GM23248 (cell line): Measurements from ENCODE around the gene TOP3B. TPM values are rescaled to one million over a fixed set of nuclear protein-coding genes. Genes with fewer than 3 reads are reported as not detected.

Experiments used
- DNase-seq: peaks from one replicate; pipeline ENCODE4 v3.0.0-alpha.2; 2015
- H2AFZ ChIP-seq: fragments of 200-600 bp; sonication (generic); 2 replicates; pipeline ENCODE4 v1.6.1; 2016; ENCODE audit warnings: antibody characterized with exemption
- H3F3A ChIP-seq: fragments of 200-600 bp; sonication (generic); 2 replicates; pipeline ENCODE4 v1.6.1; 2016; ENCODE audit warnings: mild to moderate bottlenecking, antibody characterized with exemption, mixed run types; ENCODE audit not compliant: insufficient read depth
- H3K27ac ChIP-seq: fragments of 200-600 bp; sonication (generic); 2 replicates; pipeline ENCODE4 v1.5.1; 2016; ENCODE audit warnings: mild to moderate bottlenecking
- H3K27me3 ChIP-seq: fragments of 200-600 bp; sonication (generic); replicated peaks from 2 replicates; pipeline ENCODE4 v1.6.1; 2016; ENCODE audit warnings: mild to moderate bottlenecking; ENCODE audit not compliant: insufficient read depth
- H3K36me3 ChIP-seq: fragments of 200-600 bp; sonication (generic); 2 replicates; pipeline ENCODE4 v1.6.1; 2016; ENCODE audit warnings: low read depth, mild to moderate bottlenecking
- H3K4me1 ChIP-seq: fragments of 200-600 bp; sonication (generic); 2 replicates; pipeline ENCODE4 v1.6.1; 2016; ENCODE audit warnings: mild to moderate bottlenecking; ENCODE audit not compliant: insufficient read depth
- H3K4me2 ChIP-seq: fragments of 200-600 bp; sonication (generic); one replicate; pipeline ENCODE4 v1.6.1; 2016; ENCODE audit warnings: mild to moderate bottlenecking; ENCODE audit not compliant: unreplicated experiment
- H3K4me3 ChIP-seq: fragments of 200-600 bp; sonication (generic); 2 replicates; pipeline ENCODE4 v1.5.1; 2016; ENCODE audit warnings: mild to moderate bottlenecking
- H3K79me2 ChIP-seq: fragments of 200-600 bp; sonication (generic); 2 replicates; pipeline ENCODE4 v1.6.1; 2016; ENCODE audit warnings: mild to moderate bottlenecking; ENCODE audit not compliant: insufficient read depth
- H3K9ac ChIP-seq: fragments of 200-600 bp; sonication (generic); 2 replicates; pipeline ENCODE4 v1.6.1; 2016; ENCODE audit warnings: mild to moderate bottlenecking
- H3K9me2 ChIP-seq: fragments of 200-600 bp; sonication (generic); 2 replicates; pipeline ENCODE4 v1.6.1; 2016; ENCODE audit warnings: mixed run types, mild to moderate bottlenecking, moderate library complexity; ENCODE audit not compliant: insufficient read depth
- H3K9me3 ChIP-seq: fragments of 200-600 bp; sonication (generic); one replicate; pipeline ENCODE4 v1.6.1; 2017; ENCODE audit warnings: low read depth
- H4K20me1 ChIP-seq: fragments of 200-600 bp; sonication (generic); 2 replicates; pipeline ENCODE4 v1.6.0; 2016; ENCODE audit not compliant: insufficient read depth
- EZH2 ChIP-seq: fragments of 200-600 bp; sonication (generic); IDR thresholded peaks from 2 replicates; pipeline ENCODE4 v1.6.1; 2018; ENCODE audit warnings: antibody characterized with exemption, mild to moderate bottlenecking; ENCODE audit not compliant: insufficient read depth, poor library complexity, severe bottlenecking
- EZH2phosphoT487 ChIP-seq: fragments of 200-600 bp; sonication (generic); IDR thresholded peaks from 2 replicates; pipeline ENCODE4 v1.6.1; 2018; ENCODE audit warnings: antibody characterized with exemption, moderate library complexity, mild to moderate bottlenecking, low read depth; ENCODE audit not compliant: insufficient read depth
- WGBS, 2 experiments: methylation state at CpG; one replicate each; pipeline ENCODE4 v1.1.6; 2015 to 2017; ENCODE audit warnings: low lambda C conversion rate in 2 of 2, low coverage in 1 of 2; ENCODE audit errors: missing lambda C conversion rate in 2 of 2; 5-methylcytosine and 5-hydroxymethylcytosine counted together
- in situ Hi-C: fragments of 300-500 bp; cut with MboI; formaldehyde crosslinking; loops from 2 replicates; pipeline ENCODE4 v1.15.0; 2020
- polyA plus RNA-seq: library from polyadenylated mRNA; unstranded; fragments of >200 nt; fragmentation: Nextera tagmentation; extraction: Ambion mirVana; gene quantifications from 2 replicates; pipeline ENCODE4 v1.2.1, GENCODE V29; 2016
- total RNA-seq: library from RNA; depleted of rRNA; stranded (reverse); fragments of >200 nt; shearing (Covaris generic); gene quantifications from 2 replicates; pipeline ENCODE4 v1.2.3, GENCODE V29; 2014

Gene TOP3B
- total and polyA plus RNA-seq, 2 experiments from 2014 or later: 11.6 to 16.0 TPM

DNA sequence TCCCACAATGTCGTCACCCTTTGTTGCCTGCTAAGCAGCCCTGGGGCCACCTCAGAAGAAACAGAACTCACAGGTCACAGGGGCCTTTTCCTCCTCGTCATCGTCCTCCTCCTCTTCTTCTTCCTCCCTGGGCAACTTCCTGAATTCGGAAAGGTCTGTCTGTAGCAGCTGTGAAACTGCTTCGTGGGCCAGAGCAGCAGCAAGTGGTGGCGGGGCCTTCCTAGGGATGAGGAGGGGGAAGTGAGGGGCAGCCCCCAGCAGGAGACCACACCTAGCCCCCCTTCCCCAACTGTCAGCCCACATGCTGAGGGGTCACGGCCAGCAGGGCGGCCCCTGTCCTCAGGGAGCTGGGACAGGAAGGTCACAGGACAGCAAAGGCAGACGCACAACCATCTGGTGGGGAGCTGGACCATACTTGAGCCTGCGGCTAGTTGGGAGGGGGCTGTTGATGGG is 43.1 kb downstream of the TOP3B start:
- Histone ChIP-seq H3K9me2 (no peaks in the 10 kb centered on the region), H3K27me3 (no peaks in the 10 kb centered on the region), H3K36me3 (no peaks in the 10 kb centered on the region; the same call in 1 of the 2 replicates), H3K9me3 (no peaks in the 10 kb centered on the region), H3K4me3 (no peak overlapping the region), H4K20me1 (no peaks in the 10 kb centered on the region), H3K4me2 (no peak overlapping the region), H3K4me1 (peaks cover 46% of the 10 kb centered on the region), H3K9ac (no peak overlapping the region), H3K79me2 (peaks cover 42% of the 10 kb centered on the region), H3F3A (peaks cover 53% of the 10 kb centered on the region), H2AFZ (no peak overlapping the region), H3K27ac (peak overlapping the region; percentile 98; the same call in 1 of the 2 replicates)
- TF ChIP-seq EZH2phosphoT487 (no peak), EZH2 (no peak)
- WGBS, 2 experiments: 82 to 86% methylated on average over 10 of the region's 10 CpGs
- DNase-seq: no peak
- in situ Hi-C loops: no loop called here

DNA sequence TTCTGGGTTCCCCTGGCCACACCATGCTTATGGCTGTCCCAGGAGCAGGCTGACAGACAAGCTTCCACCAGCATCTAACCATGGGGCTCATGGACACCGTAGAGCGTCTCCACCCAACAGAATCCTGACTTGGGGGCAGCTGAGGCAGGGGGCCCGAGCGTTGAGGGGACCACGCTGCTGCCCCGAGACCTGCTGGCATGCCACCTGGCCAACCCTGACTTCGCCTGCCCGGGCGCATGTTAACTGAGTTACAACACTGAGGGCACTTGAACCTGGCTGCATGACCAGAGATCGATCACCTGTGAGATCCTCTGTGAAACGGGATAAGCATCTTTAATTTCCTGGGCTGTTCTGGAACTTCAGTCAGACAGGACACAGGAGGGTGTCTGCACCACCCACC is 43.7 kb downstream of the TOP3B start:
- H3K9ac ChIP-seq: peak overlapping the region; percentile 96
- H3K4me1 ChIP-seq: peaks cover 46% of the 10 kb centered on the region
- H3K4me2 ChIP-seq: peak overlapping the region; percentile 96
- no peaks in the 10 kb centered on the region; the same call in 1 of the 2 replicates for H3K36me3 ChIP-seq
- 78 to 79% methylated on average over 11 of the region's 11 CpGs for WGBS, 2 experiments
- H3F3A ChIP-seq: peaks cover 53% of the 10 kb centered on the region
- no peak for TF ChIP-seq EZH2phosphoT487
- TF ChIP-seq EZH2: no peak
- peak overlapping the region; percentile 98 for H2AFZ ChIP-seq
- H3K9me2 ChIP-seq: no peaks in the 10 kb centered on the region
- H3K27me3 ChIP-seq: no peaks in the 10 kb centered on the region
- peak overlapping the region; percentile 80 for H3K4me3 ChIP-seq
- DNase-seq: no peak
- in situ Hi-C loops: no loop called here
- H3K27ac ChIP-seq: peak overlapping the region; percentile 98
- peaks cover 48% of the 10 kb centered on the region for H3K79me2 ChIP-seq
- H3K9me3 ChIP-seq: no peaks in the 10 kb centered on the region
- no peaks in the 10 kb centered on the region for H4K20me1 ChIP-seq

DNA sequence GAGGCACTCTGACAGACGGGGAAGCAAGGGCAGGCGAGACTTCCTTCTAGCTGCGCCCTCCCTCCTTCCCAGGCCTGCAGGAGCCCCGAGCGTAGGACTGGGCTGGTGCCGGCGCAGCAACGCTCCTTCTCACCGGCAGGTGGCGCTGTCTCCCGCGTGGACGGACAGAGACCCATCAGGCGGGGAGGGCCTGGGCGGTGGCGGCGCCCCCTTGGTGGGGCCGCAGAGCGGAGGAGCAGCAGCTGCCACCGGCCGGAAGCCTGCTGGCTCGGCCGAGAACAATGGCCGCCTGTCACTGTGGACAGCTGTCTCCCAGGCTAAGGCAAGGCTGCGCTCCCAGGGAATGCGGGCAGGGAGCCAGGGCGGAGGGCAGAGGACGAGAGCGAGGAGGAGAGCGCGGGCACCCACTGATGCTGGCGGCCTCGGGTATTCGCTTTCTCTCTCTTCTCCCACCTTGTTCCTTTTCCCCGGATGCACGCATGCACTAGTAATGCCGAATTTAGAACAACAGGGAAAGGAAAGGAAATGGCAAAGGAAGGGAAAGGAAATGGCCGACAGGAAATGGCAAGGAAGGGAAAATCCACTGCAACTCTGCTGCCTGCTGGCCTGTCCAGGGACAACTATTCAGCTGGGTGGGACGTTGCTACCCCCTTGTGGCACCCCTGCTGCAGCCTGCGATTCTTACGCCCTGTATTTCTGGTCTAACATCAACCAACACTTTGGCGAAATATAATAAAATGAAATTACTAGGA is 44.3 kb downstream of the TOP3B start:
- in situ Hi-C loops: no loop called here
- H3K4me1 ChIP-seq: peaks cover 46% of the 10 kb centered on the region
- DNase-seq: peak; percentile 91

DNA sequence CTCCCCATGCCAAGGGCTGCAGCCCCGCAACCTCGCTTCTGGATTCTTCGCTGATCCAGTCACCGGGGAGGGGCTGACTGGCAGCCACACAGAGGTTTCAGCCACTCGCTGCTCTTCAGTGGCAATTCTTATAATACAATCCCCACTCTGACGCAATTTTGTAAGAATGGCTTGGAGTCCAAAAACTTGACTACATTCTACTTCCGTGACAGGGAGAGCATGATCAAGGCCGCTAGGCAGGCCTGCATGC is 44.8 kb downstream of the TOP3B start:
- H3K4me3 ChIP-seq: peak overlapping the region; percentile 80
- H3K4me2 ChIP-seq: peak overlapping the region; percentile 96
- peaks cover 57% of the 10 kb centered on the region for H3K79me2 ChIP-seq
- in situ Hi-C loops: no loop called here
- peak overlapping the region; percentile 98 for H3K27ac ChIP-seq
- H3K9me3 ChIP-seq: no peaks in the 10 kb centered on the region
- no peaks in the 10 kb centered on the region for H4K20me1 ChIP-seq
- H3F3A ChIP-seq: peaks cover 45% of the 10 kb centered on the region
- H3K9me2 ChIP-seq: no peaks in the 10 kb centered on the region
- WGBS, 2 experiments: 1 to 4% methylated on average over 8 of the region's 8 CpGs
- H3K4me1 ChIP-seq: peaks cover 43% of the 10 kb centered on the region
- peak; percentile 97 for DNase-seq
- H3K9ac ChIP-seq: peak overlapping the region; percentile 96
- no peak for TF ChIP-seq EZH2phosphoT487
- TF ChIP-seq EZH2: no peak
- no peaks in the 10 kb centered on the region for H3K27me3 ChIP-seq
- peak overlapping the region; percentile 98 for H2AFZ ChIP-seq
- H3K36me3 ChIP-seq: peaks cover 7% of the 10 kb centered on the region; the same call in 1 of the 2 replicates

More for the DNA sequence above, 44.3 kb downstream of the TOP3B start:
- Histone ChIP-seq H3K79me2 (peaks cover 53% of the 10 kb centered on the region), H3K4me2 (peak overlapping the region; percentile 96), H3K27me3 (no peaks in the 10 kb centered on the region), H3K9me3 (no peaks in the 10 kb centered on the region), H3K27ac (peak overlapping the region; percentile 98), H4K20me1 (no peaks in the 10 kb centered on the region), H3K9me2 (no peaks in the 10 kb centered on the region), H3F3A (peaks cover 50% of the 10 kb centered on the region), H2AFZ (peak overlapping the region; percentile 98), H3K9ac (peak overlapping the region; percentile 96), H3K36me3 (peaks cover 4% of the 10 kb centered on the region; the same call in 1 of the 2 replicates), H3K4me3 (peak overlapping the region; percentile 80)
- WGBS, 2 experiments: 2% methylated on average over 41 to 42 of the region's 42 CpGs
- TF ChIP-seq EZH2phosphoT487 (no peak), EZH2 (no peak)
